ENCODE results near the gene DNAL4. TPM values are rescaled to one million over a fixed set of nuclear protein-coding genes. Genes with fewer than 3 reads are reported as not detected.

The DNAL4 gene
- total and polyA plus RNA-seq, 2 donors (not counting 3 experiments of a cell fraction or from before 2014, with no cell fraction given), result 12.9 to 22.7 TPM

GRCh38 chr22:38773363-38773946 lies 20.5 kb downstream of the DNAL4 start:
- intact Hi-C loops (cut with micrococcal nuclease), result no loop called here
- no peak for FAIRE-seq

More at GRCh38 chr22:38773363-38773946, 20.5 kb downstream of the DNAL4 start:
- Histone ChIP-seq H3K9me3 (replicated peaks; ENCODE audit: control insufficient read depth, insufficient read depth, low read length) (no peaks in the 10 kb centered on the region), H3K36me3 (ENCODE audit: control insufficient read depth in 2 of 2, extremely low read depth in 1 of 2, insufficient read depth in 2 of 2, low read length in 2 of 2) (no peaks in the 10 kb centered on the region), H3K27ac (ENCODE audit: insufficient read depth, low read depth, low read length) (no peak overlapping the region), H3K27me3 (ENCODE audit: control insufficient read depth in 2 of 2, insufficient read depth in 2 of 2, low read length in 2 of 2) (no peaks in the 10 kb centered on the region), H3K4me1 (ENCODE audit: control insufficient read depth, extremely low read depth, insufficient read depth, low read length) (no peaks in the 10 kb centered on the region), H3K79me2 (ENCODE audit: control insufficient read depth, insufficient read depth, low read length) (no peaks in the 10 kb centered on the region), H4K20me1 (replicated peaks; ENCODE audit: control insufficient read depth, extremely low read depth, insufficient read depth, low read length) (no peaks in the 10 kb centered on the region), H2AFZ (ENCODE audit: low read depth, low read length) (no peak overlapping the region), H3K9ac (replicated peaks; ENCODE audit: extremely low read depth, insufficient read depth, low read length) (no peak overlapping the region), H3K4me2 (ENCODE audit: insufficient read depth, low read length) (no peak overlapping the region), H3K9me1 (replicated peaks; ENCODE audit: control insufficient read depth, extremely low read depth, insufficient read depth, low read length) (no peaks in the 10 kb centered on the region), H3K4me3 (replicated peaks in 1 of 3; ENCODE audit: insufficient read depth in 1 of 3, low read depth in 1 of 3, low read length in 3 of 3) (no peak overlapping the region)
- CTCF ChIA-PET, result no interaction called here
- POLR2A ChIA-PET, result no interaction called here
- TF ChIP-seq CTCF (IDR thresholded peaks at IDR 0.05; ENCODE audit: extremely low read depth in 1 of 2, insufficient read depth in 1 of 2, low read depth in 1 of 2, low read length in 2 of 2), result no peak
- TF ChIP-seq POLR2A (IDR thresholded peaks at IDR 0.05; ENCODE audit: low read depth, low read length), result no peak
- no peak for TF ChIP-seq MAX (IDR thresholded peaks at IDR 0.05; ENCODE audit: insufficient read depth, insufficient read length)
- TF ChIP-seq EZH2 (IDR thresholded peaks at IDR 0.05; ENCODE audit: borderline replicate concordance, low read depth, low read length, severe bottlenecking), result no peak
- TF ChIP-seq MYC (IDR thresholded peaks at IDR 0.05; ENCODE audit: low read depth, low read length), result no peak
- no peak for TF ChIP-seq JUN (IDR thresholded peaks at IDR 0.05; ENCODE audit: borderline replicate concordance, insufficient read depth, insufficient read length, low read depth)
- TF ChIP-seq POLR2AphosphoS5 (IDR thresholded peaks at IDR 0.05; ENCODE audit: insufficient read depth, low read depth, low read length), result no peak
- TF ChIP-seq FOS (IDR thresholded peaks at IDR 0.05; ENCODE audit: borderline replicate concordance, insufficient read depth, low read length), result no peak
- no peak for TF ChIP-seq GATA2 (IDR thresholded peaks at IDR 0.05; ENCODE audit: insufficient read depth, insufficient read length, low read depth, low read length)
- no peak for DNase-seq (ENCODE audit: low read depth, low spot score)
- dilution Hi-C loops (cut with MboI; ENCODE audit: extremely low pct_ligation_motif_present, low sequenced_read_pairs), result no loop called here
- BruUV-seq (replicated peaks), result no TSS peak
